GM18502 (cell line): ENCODE data around the gene PC.

Experiments
- ATAC-seq: cut with Tn5 transposase; IDR thresholded peaks from one replicate; pipeline ENCODE4 v1.9.1; 2021; ENCODE audit warnings: mild to moderate bottlenecking; ENCODE audit not compliant: unreplicated experiment, poor library complexity

PC gene

GRCh38 chr11:66983275-66983924 is 25.2 kb upstream of the PC start:
- no peak for ATAC-seq

- no peak for ATAC-seq
Measured at GRCh38 chr11:66981976-66982578, 23.9 kb upstream of the PC start.

DNA sequence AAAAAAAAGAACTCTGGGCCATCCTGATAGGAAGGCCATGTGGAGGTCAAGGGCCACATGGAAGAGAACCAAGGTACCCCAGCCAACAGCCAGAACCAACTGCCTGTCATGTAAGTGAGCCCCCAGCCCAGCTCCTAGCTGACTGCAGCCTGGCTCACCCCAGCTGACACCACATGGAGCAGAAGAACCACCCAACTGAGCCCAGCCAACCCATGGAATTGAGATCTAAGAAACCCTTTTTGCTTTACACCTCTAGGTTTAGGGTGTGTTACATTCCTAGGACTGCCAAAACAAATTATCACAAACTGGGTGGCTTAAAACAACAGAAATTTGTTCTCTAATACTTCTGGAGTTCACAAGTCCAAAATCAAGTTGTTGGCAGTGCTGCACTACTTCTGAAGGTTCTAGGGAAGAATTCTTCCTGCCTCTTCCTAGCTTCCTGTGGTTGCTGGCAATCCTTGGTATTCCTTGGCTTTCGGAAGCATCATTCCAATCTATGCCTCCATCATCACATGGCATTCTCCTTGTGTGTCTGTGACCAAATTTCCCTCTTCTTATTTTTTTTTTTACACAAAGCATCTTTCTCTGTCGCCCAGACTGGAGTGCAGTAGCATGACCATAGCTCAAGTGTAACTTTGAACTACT is 21.3 kb upstream of the PC start:
- no peak for ATAC-seq

DNA sequence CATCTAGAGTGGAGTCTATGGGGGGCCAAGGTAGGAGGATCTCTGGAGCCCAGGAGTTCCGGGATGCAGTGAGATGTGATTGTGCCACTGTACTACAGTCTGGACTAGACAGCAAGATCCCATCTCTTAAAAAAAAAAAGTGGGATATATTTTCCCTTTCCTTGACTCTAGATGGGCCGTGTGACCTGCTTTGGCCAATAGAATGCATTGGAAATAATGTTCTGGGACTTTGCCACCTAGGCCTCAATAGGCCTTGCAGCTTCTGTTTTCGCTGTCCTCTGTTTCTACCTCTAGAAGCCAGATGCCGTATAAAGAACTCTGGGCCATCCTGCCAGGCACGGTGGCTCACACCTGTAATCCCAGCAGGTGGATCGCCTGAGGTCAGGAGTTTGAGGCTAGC is 20.5 kb upstream of the PC start:
- no peak for ATAC-seq

- ATAC-seq: no peak
Measured at GRCh38 chr11:66978229-66978628, 20.0 kb upstream of the PC start.

- ATAC-seq: no peak
Measured at GRCh38 chr11:66976925-66977324, 18.7 kb upstream of the PC start.

DNA sequence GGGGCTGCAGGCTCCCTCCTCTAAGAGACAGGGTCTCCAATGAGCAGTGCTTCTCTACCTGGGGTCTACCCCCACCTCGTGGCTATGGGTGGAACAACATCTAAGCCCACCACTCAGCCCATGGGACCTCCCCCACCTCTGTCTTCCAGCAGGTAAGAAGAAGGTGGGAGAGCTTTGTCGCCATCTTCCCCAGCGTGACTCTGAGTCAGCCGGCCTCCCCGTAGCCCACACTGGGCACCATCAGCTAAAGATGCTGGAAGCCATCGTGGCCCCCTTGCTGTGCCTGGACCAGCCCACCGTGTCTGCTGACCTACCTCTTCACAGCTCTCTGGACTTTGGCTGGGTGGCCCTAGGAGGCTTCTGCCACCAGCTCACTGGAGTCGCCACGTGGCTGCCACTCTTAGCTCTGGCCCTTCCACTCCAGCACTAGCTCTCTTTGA is 17.9 kb upstream of the PC start:
- no peak for ATAC-seq

DNA sequence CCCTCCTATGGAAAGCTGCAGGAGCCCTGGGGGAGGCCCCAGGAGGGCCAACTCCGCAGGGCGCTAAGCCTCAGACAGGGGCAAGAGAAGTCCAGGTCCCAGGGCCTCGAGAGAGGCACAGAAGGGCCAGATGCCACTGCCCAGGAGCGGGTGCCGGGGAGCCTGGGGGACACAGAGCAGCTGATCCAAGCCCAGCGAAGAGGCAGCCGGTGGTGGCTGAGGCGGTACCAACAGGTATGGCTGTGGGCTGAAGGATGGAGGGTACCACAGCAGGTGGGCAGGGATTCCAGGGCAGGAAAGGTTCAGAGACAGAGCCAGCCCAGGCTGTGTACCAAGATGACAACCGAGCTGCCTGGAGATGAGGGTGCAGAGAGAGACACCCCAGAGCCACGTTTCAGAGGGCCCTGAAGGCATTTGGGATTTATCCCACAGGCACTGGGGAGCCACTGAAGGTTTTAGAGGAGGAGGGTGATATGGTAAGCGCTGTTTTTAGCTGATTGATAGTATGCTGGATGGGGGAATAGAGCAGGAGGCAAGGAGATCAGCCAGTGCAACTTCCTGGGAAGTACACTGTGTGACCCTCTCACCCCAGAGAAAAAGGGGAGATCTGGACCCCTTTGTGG is 17.3 kb upstream of the PC start:
- no peak for ATAC-seq

GRCh38 chr11:66974724-66975404 is 16.7 kb upstream of the PC start, which contains the start of gene C11orf86:
Gene C11orf86, plus strand, starts transcription at chr11:66975304. Its CDS starts 59 bp downstream, at chr11:66975363.
- no peak for ATAC-seq

DNA sequence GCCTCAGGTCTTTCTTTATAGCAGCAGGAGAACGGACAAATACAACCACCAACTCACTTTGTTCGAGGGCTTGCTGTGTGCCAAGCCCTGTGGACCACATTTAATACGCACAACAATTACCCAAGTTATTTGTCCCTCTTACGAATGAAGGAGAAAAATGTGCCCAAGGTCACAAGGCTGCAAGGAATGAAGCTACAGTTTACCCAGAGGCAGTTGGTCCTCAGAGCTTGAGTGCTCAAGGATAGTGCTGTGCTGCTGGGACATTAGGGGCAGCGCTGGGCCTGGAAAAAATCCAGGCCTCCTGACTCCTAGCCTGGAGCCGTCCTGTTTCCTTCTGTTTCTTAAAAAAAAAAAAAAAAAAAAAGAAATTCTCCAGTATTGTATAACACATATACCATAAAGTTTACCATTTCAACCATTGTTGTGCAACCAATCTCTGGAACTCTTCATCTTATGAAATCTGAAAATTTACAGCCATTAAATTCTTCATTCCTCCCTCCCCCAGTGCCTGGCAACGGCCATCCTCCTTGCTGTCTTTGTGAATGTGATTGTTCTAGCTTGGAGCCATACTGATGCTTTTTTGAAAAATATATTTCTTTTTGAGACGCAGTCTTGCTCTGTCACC is 15.9 kb upstream of the PC start:
- ATAC-seq: no peak

GRCh38 chr11:66971488-66971887 is 13.3 kb upstream of the PC start:
- ATAC-seq: no peak

- ATAC-seq: no peak
Measured at GRCh38 chr11:66970807-66971442, 12.7 kb upstream of the PC start.

DNA sequence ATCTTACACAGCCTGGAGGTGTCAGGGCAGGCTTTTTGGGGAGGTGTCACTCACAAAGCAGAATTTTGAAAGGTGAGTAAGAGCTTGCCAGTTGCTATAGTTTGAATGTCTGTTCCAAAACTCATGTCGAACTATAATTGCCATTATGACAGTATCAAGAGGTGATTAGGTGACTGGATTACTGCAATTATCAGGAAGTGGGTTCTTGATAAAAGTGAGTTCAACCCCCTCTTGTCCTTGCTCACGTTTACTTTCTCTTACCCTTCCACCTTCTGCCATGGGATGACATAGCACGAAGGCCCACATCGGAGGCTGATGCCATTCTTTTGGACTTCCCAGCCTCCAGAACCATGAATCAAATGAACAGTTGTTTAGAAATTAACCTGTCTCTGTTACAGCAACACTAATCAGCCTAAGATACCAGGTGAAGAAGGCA is 12.2 kb upstream of the PC start:
- ATAC-seq: no peak

DNA sequence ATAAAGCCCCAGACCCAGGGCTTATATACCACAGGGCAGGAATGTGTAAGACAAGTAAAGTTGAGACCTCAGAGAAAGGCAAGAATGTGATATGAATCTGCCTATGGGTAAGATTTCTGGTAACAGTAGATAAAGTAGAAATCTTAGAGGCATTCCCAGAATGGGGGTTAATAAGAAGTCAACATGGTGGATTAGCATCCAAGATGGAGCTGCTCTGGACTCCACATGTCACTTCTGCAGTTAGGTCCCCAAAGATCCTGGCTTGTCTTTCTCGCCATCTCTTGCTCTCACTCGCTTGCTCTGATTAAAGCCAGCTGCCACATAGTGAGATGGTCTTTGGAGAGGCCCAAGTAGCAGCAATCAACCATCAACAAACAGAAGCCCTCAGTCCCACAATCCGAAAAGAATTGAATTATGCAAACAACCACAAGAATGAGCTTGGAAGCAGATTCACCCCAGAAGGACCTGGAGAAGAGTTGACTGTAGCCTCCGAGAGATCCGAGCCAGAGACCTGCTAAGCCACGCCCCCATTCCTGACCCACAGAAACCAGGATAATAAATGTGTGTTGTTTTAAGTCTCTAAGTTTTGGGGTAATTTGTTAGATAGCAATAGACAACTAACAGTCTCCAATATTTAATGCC is 11.5 kb upstream of the PC start:
- ATAC-seq: no peak

GRCh38 chr11:66967670-66968425 is 9.7 kb upstream of the PC start:
- no peak for ATAC-seq

- no peak for ATAC-seq
Measured at GRCh38 chr11:66966351-66966750, 8.2 kb upstream of the PC start.

GRCh38 chr11:66964495-66964894 is 6.3 kb upstream of the PC start:
- no peak for ATAC-seq

GRCh38 chr11:66962801-66963200 is 4.6 kb upstream of the PC start:
- no peak for ATAC-seq

DNA sequence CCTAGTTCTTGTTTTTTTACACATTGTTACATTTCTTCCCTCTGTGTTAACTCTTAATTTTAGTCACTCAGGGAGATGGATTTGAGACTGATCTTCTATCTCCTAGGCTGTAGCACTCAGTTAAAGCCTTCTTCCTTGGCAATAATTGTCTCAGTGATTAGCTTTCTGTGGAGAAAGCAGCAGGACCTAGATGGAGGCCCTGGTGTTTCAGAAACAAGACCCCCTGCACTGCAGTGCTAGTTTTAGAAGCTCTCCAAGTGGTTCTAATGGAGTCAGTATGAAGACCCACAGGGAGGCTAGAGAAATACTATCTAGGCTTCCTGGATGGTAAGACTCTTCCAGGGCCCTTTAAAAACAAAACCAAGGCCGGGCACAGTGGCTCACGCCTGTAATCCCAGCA is 4.1 kb upstream of the PC start:
- ATAC-seq: no peak
